ENCODE measurements around the gene ST6GALNAC6.
"Not testable (repeated sequence)": the region's sequence is repeated elsewhere in the genome, so short reads cannot be mapped to it uniquely, and the experiment has no call there.

The ST6GALNAC6 gene

GRCh38 chr9:127873223-127873691 lies 26.1 kb downstream of the ST6GALNAC6 start:
- DNase-seq (ENCODE audit: low spot score) = no peak

GRCh38 chr9:127872369-127873222 lies 26.8 kb downstream of the ST6GALNAC6 start:
- DNase-seq (ENCODE audit: low spot score) = no peak

GRCh38 chr9:127871531-127871930 lies 27.9 kb downstream of the ST6GALNAC6 start:
- DNase-seq (ENCODE audit: low spot score) = no peak

- DNase-seq (ENCODE audit: low spot score) = no peak
Observed at GRCh38 chr9:127870887-127871286, 28.5 kb downstream of the ST6GALNAC6 start.

- not testable (repeated sequence) for DNase-seq (ENCODE audit: low spot score)
Observed at GRCh38 chr9:127870153-127870491, 29.3 kb downstream of the ST6GALNAC6 start.

- peak; percentile 98 for DNase-seq (ENCODE audit: low spot score)
Observed at GRCh38 chr9:127869310-127870152, 29.9 kb downstream of the ST6GALNAC6 start.

- DNase-seq (ENCODE audit: low spot score) = no peak
Observed at GRCh38 chr9:127868278-127868902, 31.0 kb downstream of the ST6GALNAC6 start.

GRCh38 chr9:127867356-127868277 lies 31.8 kb downstream of the ST6GALNAC6 start:
- no peak for DNase-seq (ENCODE audit: low spot score)

GRCh38 chr9:127866535-127866934 lies 32.9 kb downstream of the ST6GALNAC6 start:
- no peak for DNase-seq (ENCODE audit: low spot score)

- DNase-seq (ENCODE audit: low spot score) = no peak
Observed at GRCh38 chr9:127865645-127866464, 33.5 kb downstream of the ST6GALNAC6 start.

- no peak for DNase-seq (ENCODE audit: low spot score)
Observed at GRCh38 chr9:127863191-127863621, 36.2 kb downstream of the ST6GALNAC6 start.

- no peak for DNase-seq (ENCODE audit: low spot score)
Observed at GRCh38 chr9:127862075-127863011, 37.1 kb downstream of the ST6GALNAC6 start.

- DNase-seq (ENCODE audit: low spot score) = no peak
Observed at GRCh38 chr9:127860779-127861178, 38.6 kb downstream of the ST6GALNAC6 start.

GRCh38 chr9:127860260-127860659 lies 39.1 kb downstream of the ST6GALNAC6 start:
- no peak for DNase-seq (ENCODE audit: low spot score)

GRCh38 chr9:127858041-127858512 lies 41.3 kb downstream of the ST6GALNAC6 start:
- no peak for DNase-seq (ENCODE audit: low spot score)

- no peak for DNase-seq (ENCODE audit: low spot score)
Observed at GRCh38 chr9:127857278-127857677, 42.1 kb downstream of the ST6GALNAC6 start.

GRCh38 chr9:127856729-127857116 lies 42.7 kb downstream of the ST6GALNAC6 start:
- no peak for DNase-seq (ENCODE audit: low spot score)

GRCh38 chr9:127856094-127856728 lies 43.2 kb downstream of the ST6GALNAC6 start:
- no peak for DNase-seq (ENCODE audit: low spot score)

- no peak for DNase-seq (ENCODE audit: low spot score)
Observed at GRCh38 chr9:127855522-127855921, 43.9 kb downstream of the ST6GALNAC6 start.
